GM12891 (cell line): ENCODE measurements around the gene ZNF668.

Source experiments
- POLR2A ChIP-seq: IDR thresholded peaks from 2 replicates; pipeline ENCODE4 v1.6.1; 2011; ENCODE audit warnings: low read depth, low read length, control low read depth
- POLR2AphosphoS5 ChIP-seq: IDR thresholded peaks from 2 replicates; pipeline ENCODE4 v1.6.1; 2011; ENCODE audit warnings: low read depth, low read length, control low read depth
- TAF1 ChIP-seq: IDR thresholded peaks from 2 replicates; pipeline ENCODE4 v1.6.1; 2011; ENCODE audit warnings: low read depth, low read length, control low read depth

DNA sequence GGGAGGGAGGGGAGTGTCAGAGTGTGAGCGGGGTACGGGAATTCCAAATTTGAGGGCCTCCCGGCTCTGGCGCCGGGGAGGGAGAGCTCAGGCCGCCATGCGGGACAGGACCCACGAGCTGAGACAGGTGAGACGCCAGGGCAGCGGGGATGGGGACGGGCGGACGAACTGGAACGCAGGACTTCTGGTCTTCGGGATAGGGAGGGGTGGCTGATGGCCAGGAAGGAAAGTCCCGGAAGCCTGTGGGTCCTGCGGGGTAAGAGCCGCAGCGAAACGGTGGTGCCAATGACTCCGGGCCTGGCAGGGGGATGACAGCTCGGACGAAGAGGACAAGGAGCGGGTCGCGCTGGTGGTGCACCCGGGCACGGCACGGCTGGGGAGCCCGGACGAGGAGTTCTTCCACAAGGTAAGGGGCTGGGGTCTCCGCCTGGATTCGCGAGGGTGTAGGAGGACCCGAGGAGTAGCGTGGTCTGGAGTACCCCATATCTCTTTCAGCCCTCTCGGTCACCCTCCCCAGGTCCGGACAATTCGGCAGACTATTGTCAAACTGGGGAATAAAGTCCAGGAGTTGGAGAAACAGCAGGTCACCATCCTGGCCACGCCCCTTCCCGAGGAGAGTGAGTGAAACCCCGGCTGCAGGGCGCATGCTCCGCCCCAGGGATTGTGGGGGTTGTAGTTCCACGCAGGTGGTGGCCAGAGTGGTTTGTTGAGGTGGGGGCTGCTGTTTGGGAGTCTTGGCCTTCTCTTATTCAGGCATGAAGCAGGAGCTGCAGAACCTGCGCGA lies 40.1 kb downstream of the ZNF668 start:
- no peak for TF ChIP-seq TAF1
- no peak for TF ChIP-seq POLR2A
- no peak for TF ChIP-seq POLR2AphosphoS5
